ENCODE data around the gene MSI2. TPM values are rescaled to one million over a fixed set of nuclear protein-coding genes. Genes with fewer than 3 reads are reported as not detected.

MSI2 gene
- total RNA-seq, 2 donors from 2014 or later: 88.3 to 114 TPM

- 95 to 100% methylated on average over 2 to 7 of the region's 7 CpGs for WGBS, 2 experiments (ENCODE audit: insufficient coverage in 1 of 2, insufficient read length in 1 of 2)
- peaks cover 33% of the 10 kb centered on the region for H3K36me3 ChIP-seq (ENCODE audit: control insufficient read depth, insufficient read depth, low read length)
- peaks cover 21% of the 10 kb centered on the region for H3K9me3 ChIP-seq (ENCODE audit: control insufficient read depth, low read length)
- H3K27ac Mint-ChIP-seq: no peak overlapping the region
- no peak overlapping the region for H3K4me3 Mint-ChIP-seq
- no peaks in the 10 kb centered on the region for H3K27me3 Mint-ChIP-seq (ENCODE audit: insufficient read depth)
- H3K36me3 Mint-ChIP-seq (ENCODE audit: low read depth): peaks cover 39% of the 10 kb centered on the region
- no peak overlapping the region for H3K4me3 ChIP-seq (ENCODE audit: low read length)
- no peaks in the 10 kb centered on the region for H3K27me3 ChIP-seq (ENCODE audit: control insufficient read depth, insufficient read depth, low read length, poor library complexity, severe bottlenecking)
- peaks cover 29% of the 10 kb centered on the region for H3K4me1 Mint-ChIP-seq
- H3K9ac ChIP-seq (ENCODE audit: extremely low read depth, low read length, poor library complexity, severe bottlenecking): no peak overlapping the region
- DNase-seq: no peak
- TF ChIP-seq CTCF (conservative IDR thresholded peaks at IDR 0.05): no peak
- H3K27ac ChIP-seq (ENCODE audit: low read depth, low read length): peak overlapping the region; percentile 94
- H3K9me3 Mint-ChIP-seq: peaks cover 19% of the 10 kb centered on the region
- no peaks in the 10 kb centered on the region for H3K4me1 ChIP-seq (ENCODE audit: control insufficient read depth, insufficient read depth, low read length)
Measured at GRCh38 chr17:57294101-57294500, 37.8 kb downstream of the MSI2 start.

DNA sequence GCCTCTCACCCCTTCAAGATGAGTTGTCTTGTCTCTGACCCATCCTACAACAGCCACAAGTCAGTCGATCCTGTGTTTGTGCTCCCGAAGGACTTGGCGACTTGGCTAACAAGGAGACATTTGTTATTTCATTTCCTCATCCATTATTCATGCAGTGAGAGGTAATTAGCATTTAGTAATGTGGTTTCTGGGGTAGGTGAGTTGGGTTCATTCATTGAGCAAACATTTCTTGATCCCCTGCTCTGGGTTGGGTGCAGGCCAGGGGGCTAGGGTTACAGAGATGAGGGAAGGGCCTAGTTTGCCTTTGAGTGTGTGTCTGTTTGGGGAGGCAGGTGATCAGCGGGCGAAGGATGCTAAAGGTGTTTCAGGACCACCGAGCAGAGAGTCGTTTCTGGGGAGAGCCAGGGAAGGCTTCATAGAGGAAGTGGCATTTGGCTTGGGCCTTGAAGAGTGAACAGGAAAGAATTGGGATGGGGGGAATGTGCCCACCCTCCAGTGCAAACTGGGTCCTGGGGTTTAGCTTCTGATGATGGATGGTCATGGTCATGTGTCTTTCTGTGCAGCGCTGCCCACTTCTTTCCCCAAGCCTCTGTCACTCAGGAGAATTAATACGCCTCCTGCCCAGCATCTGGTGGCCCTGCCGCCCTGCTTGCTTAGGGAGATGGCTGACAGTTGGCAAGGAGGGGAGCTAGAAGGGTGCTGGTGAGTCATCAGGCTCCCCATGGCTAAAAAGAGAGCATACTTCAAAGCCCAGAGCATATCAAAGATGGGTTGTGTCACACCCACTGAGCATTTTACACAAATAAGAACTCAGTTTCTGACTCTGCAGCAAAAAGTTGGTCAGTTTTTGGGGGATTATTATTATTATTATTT lies 38.5 kb downstream of the MSI2 start:
- peak overlapping the region; percentile 22 for H3K27ac Mint-ChIP-seq
- peak overlapping the region; percentile 94 for H3K27ac ChIP-seq (ENCODE audit: low read depth, low read length)
- no peaks in the 10 kb centered on the region for H3K27me3 Mint-ChIP-seq (ENCODE audit: insufficient read depth)
- no peaks in the 10 kb centered on the region for H3K27me3 ChIP-seq (ENCODE audit: control insufficient read depth, insufficient read depth, low read length, poor library complexity, severe bottlenecking)
- peaks cover 25% of the 10 kb centered on the region for H3K4me1 Mint-ChIP-seq
- no peak overlapping the region for H3K4me3 Mint-ChIP-seq
- peaks cover 23% of the 10 kb centered on the region for H3K9me3 Mint-ChIP-seq
- H3K4me3 ChIP-seq (ENCODE audit: low read length): no peak overlapping the region
- TF ChIP-seq CTCF (conservative IDR thresholded peaks at IDR 0.05): no peak
- H3K4me1 ChIP-seq (ENCODE audit: control insufficient read depth, insufficient read depth, low read length): no peaks in the 10 kb centered on the region
- H3K36me3 Mint-ChIP-seq (ENCODE audit: low read depth): peaks cover 40% of the 10 kb centered on the region
- DNase-seq: peak; percentile 70
- peak overlapping the region; percentile 23 for H3K9ac ChIP-seq (ENCODE audit: extremely low read depth, low read length, poor library complexity, severe bottlenecking)
- 84 to 88% methylated on average over 4 to 10 of the region's 10 CpGs for WGBS, 2 experiments (ENCODE audit: insufficient coverage in 1 of 2, insufficient read length in 1 of 2)
- H3K9me3 ChIP-seq (ENCODE audit: control insufficient read depth, low read length): peaks cover 27% of the 10 kb centered on the region
- H3K36me3 ChIP-seq (ENCODE audit: control insufficient read depth, insufficient read depth, low read length): peaks cover 38% of the 10 kb centered on the region

GRCh38 chr17:57295526-57296023 lies 39.3 kb downstream of the MSI2 start:
- DNase-seq: no peak
- H3K36me3 ChIP-seq (ENCODE audit: control insufficient read depth, insufficient read depth, low read length): peaks cover 45% of the 10 kb centered on the region
- no peak overlapping the region for H3K4me3 ChIP-seq (ENCODE audit: low read length)
- peak overlapping the region; percentile 94 for H3K27ac ChIP-seq (ENCODE audit: low read depth, low read length)
- WGBS, 2 experiments (ENCODE audit: insufficient coverage in 1 of 2, insufficient read length in 1 of 2): 58 to 71% methylated on average over 1 to 5 of the region's 5 CpGs
- Mint-ChIP-seq H3K36me3 (ENCODE audit: low read depth) (peaks cover 46% of the 10 kb centered on the region), H3K9me3 (peaks cover 29% of the 10 kb centered on the region), H3K4me1 (peaks cover 25% of the 10 kb centered on the region), H3K4me3 (no peak overlapping the region), H3K27ac (no peak overlapping the region), H3K27me3 (ENCODE audit: insufficient read depth) (no peaks in the 10 kb centered on the region)
- peak overlapping the region; percentile 23 for H3K9ac ChIP-seq (ENCODE audit: extremely low read depth, low read length, poor library complexity, severe bottlenecking)
- H3K27me3 ChIP-seq (ENCODE audit: control insufficient read depth, insufficient read depth, low read length, poor library complexity, severe bottlenecking): no peaks in the 10 kb centered on the region
- TF ChIP-seq CTCF (conservative IDR thresholded peaks at IDR 0.05): no peak
- H3K4me1 ChIP-seq (ENCODE audit: control insufficient read depth, insufficient read depth, low read length): no peaks in the 10 kb centered on the region
- H3K9me3 ChIP-seq (ENCODE audit: control insufficient read depth, low read length): peaks cover 34% of the 10 kb centered on the region

Measured in endodermal cell (in vitro differentiated cells).